DMS53 treated with DMSO at 0.1 percent for 48 hours (cell line): ENCODE measurements around the gene FAM177B.
A peak's percentile ranks its signal among the peaks of the same experiment; 100 is the strongest.
"Not testable (repeated sequence)": the region's sequence is repeated elsewhere in the genome, so short reads cannot be mapped to it uniquely, and the experiment has no call there.

Experiments
- DNase-seq: peaks from one replicate; lab custom pipeline; 2025; ENCODE audit not compliant: unreplicated experiment; lab: John Stamatoyannopoulos, UW

The FAM177B gene

DNA sequence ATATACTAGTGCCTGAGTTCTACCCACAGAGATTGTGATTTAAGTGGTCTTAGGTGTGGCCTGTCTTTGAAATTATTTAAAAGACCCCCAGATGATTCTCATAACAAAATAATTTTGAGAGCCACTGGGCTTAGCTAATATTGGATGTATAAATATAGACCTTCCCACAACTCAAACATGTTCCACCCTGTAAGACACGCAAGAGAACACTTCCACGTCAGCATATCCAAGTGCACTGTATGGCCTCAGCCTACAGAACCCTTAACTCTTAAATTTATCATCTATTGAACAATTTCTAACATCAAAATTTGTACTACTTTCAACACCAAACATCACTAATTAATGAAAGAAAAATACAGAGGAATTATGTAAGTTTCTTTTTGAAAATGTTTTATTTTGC, 2.5 kb downstream of the FAM177B start:
- DNase-seq = no peak

- no peak for DNase-seq
Observed at GRCh38 chr1:222739929-222740328, 2.9 kb downstream of the FAM177B start.

GRCh38 chr1:222741630-222742457, 4.8 kb downstream of the FAM177B start:
- DNase-seq = not testable (repeated sequence)

DNA sequence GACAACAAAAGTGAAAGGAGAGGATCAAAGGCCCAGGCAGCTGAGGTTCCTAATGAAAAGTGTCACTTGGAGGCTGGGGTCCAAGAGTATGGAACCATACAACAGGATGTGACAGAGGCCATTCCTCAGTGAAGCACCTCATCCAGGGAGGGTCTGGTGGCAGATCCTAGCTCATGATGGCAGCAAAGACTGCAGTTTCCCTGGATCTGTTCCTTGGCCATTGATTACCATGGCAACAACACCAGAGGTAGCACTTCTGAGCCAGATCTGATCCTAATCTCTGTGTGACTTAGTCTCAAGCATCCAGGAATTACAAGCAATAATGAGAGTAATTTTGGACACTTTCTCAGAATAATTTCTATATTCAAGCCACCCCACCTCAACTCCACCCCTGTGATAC, 12.9 kb downstream of the FAM177B start:
- DNase-seq = no peak

- DNase-seq = no peak
Observed at GRCh38 chr1:222750651-222751050, 13.6 kb downstream of the FAM177B start.

DNA sequence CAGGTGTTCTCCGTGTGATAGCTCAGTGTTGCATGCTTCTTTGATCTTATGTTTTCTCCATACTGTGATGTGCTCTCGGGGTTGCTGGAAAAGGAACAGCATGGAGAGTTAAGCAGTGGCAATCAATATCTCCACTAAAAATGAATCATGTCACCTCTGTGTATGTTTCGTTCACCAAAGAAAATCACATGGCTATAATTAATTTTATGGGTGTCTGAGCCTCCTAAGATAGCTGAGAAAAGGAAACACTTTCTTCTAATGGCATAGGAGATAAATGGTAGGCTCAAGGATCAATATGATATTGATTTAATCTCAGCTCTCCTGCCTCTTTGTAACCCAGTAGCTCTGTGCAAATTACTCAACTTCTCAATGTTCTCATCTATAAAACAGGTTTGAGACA, 14.3 kb downstream of the FAM177B start:
- no peak for DNase-seq

GRCh38 chr1:222754366-222755139, 17.6 kb downstream of the FAM177B start:
- no peak for DNase-seq

DNA sequence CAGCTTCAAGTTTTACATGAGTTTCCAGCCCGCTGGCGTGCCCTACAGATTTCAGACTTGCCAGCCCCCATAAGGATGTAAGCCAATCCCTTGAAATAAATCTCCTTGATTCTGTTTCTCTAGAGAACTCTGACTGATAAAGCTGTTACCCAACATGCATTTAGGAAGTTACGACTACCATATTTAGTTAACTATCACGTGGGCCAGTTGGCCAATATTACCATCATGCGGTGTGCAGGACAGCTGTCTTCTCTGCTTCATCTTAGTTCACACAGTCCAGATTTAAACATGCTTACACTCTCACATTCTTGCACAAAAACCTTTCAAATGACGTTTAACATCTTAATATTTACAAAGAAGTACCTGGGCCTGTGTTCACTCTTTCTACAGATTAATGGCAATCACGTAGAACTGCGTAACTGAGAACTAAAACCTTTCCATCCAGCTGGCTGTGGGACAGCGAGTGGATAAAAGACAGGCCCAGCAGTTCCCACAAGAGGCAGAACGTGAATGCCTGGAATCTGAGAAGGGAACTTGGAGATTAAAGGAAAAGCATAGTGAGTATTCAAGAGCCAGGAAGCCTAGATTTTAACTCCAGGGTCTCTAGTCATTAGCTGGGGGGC, 20.8 kb downstream of the FAM177B start:
- DNase-seq = no peak

DNA sequence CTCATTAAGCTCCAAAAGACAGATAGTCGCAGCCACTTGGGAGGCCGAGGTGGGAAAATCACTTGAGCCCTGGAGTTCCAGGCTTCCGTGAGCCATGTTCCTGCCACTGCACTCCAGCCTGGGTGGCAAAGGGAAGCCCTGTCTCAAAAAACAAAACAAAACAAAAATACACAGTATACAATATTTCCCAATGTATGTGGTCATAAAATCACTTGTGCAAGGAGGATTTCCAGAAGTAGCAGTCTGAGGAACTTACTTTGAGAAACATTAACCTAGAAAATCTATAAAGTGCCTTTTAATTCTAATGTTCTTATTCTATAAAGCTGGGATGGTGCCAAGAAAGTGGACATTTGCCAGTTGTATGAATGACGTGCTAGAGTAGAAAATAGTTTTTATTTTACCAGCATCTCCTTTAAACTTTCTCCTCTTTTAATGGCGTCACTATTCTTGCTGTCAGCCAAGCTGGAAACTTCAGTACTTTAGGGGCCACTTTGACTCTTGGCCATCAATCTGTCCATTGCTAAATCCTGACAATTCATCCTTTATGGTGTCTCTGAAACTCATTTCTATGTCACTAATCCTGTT, 22.5 kb downstream of the FAM177B start:
- DNase-seq = no peak

- DNase-seq = no peak
Observed at GRCh38 chr1:222761083-222761482, 24.1 kb downstream of the FAM177B start.

- not testable (repeated sequence) for DNase-seq
Observed at GRCh38 chr1:222762178-222762577, 25.2 kb downstream of the FAM177B start.

DNA sequence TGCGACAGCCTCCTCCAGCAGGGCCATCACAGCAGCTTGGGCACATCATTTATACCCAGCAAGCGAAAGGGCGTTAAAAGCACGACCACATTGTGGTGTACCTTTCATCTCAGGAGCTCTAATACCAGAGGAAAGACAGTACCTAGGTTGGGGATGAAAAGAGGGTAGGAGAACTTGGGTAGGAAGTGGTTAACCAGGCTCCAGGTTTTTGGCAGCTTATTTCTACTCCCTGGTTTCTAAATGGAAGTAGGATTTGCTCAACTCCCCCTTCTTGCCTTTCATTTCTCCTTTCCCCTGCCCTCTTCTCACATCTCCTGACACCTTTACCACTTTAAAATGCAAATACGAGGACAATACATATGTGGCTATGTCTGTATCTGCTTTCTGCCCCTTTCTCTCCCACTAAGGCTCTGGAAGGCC, 30.2 kb downstream of the FAM177B start:
- no peak for DNase-seq

DNA sequence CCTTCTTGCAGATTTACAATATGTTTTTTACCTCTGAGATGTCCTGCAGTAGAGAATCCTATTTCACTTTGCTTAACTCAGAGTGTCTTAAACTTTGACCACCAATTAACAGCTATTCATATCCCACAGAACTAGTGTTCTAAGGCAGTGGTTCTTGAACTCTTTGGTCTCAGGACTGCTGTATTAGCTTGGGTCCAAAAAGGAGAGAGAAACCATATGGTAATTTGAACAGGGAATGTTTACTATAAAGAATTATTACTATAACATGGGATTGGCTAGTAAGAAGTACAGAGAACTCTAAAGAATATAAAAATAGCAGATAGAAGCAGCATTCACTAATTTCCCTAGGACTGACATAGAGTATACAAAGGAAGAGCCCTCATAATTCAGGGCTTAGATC, 31.6 kb downstream of the FAM177B start:
- no peak for DNase-seq

DNA sequence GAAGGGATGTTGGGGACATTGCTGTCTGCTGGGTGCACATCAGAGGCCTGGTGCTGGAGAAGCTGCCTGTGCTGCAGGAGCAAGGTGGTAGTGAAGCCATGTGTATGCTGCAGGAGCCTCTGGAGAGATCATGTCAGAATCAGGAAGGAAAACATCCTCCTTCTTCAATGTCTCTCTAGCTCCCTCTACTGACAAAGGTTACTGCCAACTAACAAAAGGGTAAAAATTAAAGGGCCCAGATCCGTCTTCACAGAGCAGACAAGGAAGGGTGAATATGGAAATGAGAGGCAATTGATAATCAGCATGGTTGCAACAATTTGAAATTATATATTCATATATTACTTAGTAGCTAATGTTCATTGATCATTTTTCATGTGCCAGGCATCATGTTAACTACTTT, 32.2 kb downstream of the FAM177B start:
- DNase-seq = peak; percentile 22

DNA sequence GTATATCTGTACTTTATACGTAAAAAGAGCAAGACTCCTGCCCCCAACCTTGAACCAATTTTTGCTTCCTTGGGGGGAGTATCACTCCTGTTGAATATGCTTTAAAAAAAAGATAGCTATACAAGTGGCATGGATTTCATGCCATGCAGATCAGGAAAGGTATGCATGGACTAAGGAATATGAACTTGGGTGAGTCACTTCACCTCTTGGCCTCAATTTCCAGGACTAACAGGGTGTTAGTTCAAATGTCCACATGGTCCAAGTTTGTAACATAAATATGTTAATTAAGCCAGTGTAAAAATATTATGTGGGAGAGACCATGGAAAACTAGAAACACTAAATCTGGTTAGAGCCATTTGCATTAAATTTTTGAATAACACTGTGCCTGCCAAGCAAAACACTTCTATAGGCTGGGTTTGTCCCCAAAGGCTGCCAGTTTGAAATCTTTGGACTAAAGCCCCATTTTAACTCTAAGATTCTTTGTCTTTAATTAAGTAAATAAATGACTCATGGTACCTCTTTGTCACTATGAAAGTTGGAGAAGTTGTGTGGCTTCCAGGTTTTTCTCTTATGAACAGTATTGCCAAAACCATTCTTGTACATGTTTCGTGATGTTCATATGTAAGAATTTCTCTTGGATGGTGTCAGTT, 33.1 kb downstream of the FAM177B start:
- no peak for DNase-seq

DNA sequence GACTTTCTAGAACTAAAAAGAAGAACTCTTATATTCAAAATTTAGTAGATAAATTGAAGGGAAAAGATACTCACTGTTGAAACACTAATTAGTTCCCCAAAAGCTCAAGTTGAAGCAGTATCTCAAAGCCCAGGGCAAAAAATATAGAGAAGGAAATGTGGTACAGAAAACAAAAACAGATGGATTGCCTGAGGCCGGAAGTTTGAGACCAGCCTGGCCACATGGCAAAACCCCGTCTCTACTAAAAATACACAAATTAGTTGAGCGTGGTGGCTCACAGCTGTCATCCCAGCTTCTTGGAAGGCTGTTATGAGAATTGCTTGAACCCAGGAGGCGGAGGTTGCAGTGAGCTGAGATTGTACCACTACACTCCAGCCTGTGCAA, 36.0 kb downstream of the FAM177B start:
- DNase-seq = no peak

- peak; percentile 60 for DNase-seq
Observed at GRCh38 chr1:222777463-222777862, 40.5 kb downstream of the FAM177B start.

DNA sequence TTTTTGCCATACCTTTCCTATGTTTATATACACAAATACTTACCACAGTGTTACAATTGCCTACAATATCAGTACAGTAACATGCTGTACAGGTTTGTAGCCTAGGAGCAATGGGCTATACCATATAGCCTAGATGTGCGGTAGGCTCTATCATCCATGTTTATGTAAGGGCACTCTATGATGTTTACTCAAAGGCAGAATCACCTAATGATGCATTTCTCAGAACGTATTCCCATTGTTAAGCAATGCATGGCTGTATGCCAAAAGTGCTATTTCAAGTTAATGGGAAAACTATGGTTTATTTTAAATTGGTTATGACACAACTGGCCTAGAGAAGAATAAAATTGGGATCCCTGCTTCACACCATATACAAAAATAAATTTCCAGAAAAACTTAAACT, 41.0 kb downstream of the FAM177B start:
- DNase-seq = peak; percentile 67

- no peak for DNase-seq
Observed at GRCh38 chr1:222781251-222781650, 44.2 kb downstream of the FAM177B start.

GRCh38 chr1:222783051-222783450, 46.0 kb downstream of the FAM177B start:
- no peak for DNase-seq

- DNase-seq = no peak
Observed at GRCh38 chr1:222784371-222784770, 47.4 kb downstream of the FAM177B start.
